Measurements from ENCODE around the gene LRFN4. TPM values are rescaled to one million over a fixed set of nuclear protein-coding genes. Genes with fewer than 3 reads are reported as not detected.

The LRFN4 gene
- total and polyA plus RNA-seq, 2 of the 13 experiments (the other 11 are each of a cell fraction or from before 2014, with no cell fraction given): 1.3 to 6.8 TPM

DNA sequence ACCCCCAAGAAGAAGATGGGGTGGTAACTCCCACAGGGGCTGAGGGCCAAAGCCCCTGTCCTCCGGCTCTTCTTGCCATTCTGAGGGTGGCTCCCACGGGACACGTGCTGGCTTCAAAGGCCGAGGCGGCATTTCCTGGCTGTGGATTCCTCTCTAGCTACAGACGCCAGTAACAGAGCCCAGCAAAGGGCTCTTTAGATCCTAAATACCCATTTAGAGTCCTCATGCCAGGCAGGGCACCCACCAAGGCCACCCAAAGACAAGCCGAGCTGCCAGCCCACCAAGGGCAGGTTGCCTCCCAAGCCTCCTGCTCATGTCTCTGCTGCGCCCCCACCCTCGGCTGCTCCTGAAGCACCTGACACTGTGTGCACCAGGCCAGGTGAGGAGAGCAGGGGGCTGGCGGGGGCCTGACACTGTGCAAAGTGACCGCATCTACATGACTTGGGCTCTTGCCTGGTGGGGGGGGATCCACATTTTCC is 5.7 kb downstream of the LRFN4 start (continued):
- TF ChIP-seq ZNF224 (CRISPR knock-in tag; IDR thresholded peaks at IDR 0.05) (no peak), HOXA3 (CRISPR knock-in tag; IDR thresholded peaks at IDR 0.05) (no peak), ZKSCAN5 (CRISPR knock-in tag; IDR thresholded peaks at IDR 0.05) (no peak), ZNF138 (CRISPR knock-in tag; IDR thresholded peaks at IDR 0.05; ENCODE audit: low read depth) (no peak), ZNF232 (CRISPR knock-in tag; IDR thresholded peaks at IDR 0.05; ENCODE audit: borderline replicate concordance) (no peak), ZNF263 (CRISPR knock-in tag; IDR thresholded peaks at IDR 0.05) (no peak), GATAD2A (CRISPR knock-in tag; IDR thresholded peaks at IDR 0.05) (no peak)

GRCh38 chr11:66863428-66864125 is 6.7 kb downstream of the LRFN4 start:
- ChIA-PET POLR2A (no interaction called here), CTCF (ENCODE audit: low intra/inter-chr PET ratio, low total read pairs) (no interaction called here)
- Histone ChIP-seq H3K4me2 (ENCODE audit: low read depth, low read length) (no peak overlapping the region), H3K9ac (ENCODE audit: insufficient read depth, low read depth, low read length) (no peak overlapping the region), H3K36me3 (replicated peaks in 1 of 2; ENCODE audit: control insufficient read depth in 1 of 2, insufficient read depth in 2 of 2, low read length in 2 of 2) (peaks cover 23 to 40% of the 10 kb centered on the region in 2 experiments; a peak in 4 of 5 replicates), H3K79me2 (ENCODE audit: insufficient read depth, low read length) (no peaks in the 10 kb centered on the region), H3K27ac (ENCODE audit: extremely low read length, insufficient read depth, low read length) (no peak overlapping the region), H4K20me1 (ENCODE audit: insufficient read depth, low read length) (0 out of 2 replicates have a peak, but pooled peaks cover 3% of the 10 kb centered on the region), H3K4me1 (ENCODE audit: insufficient read depth, low read length) (peaks cover 2% of the 10 kb centered on the region; the same call in 1 of the 2 replicates), H3K4me3 (replicated peaks in 1 of 3; ENCODE audit: insufficient read depth in 1 of 3, low read depth in 2 of 3, low read length in 3 of 3) (no peak overlapping the region), H3K27me3 (ENCODE audit: control insufficient read depth in 1 of 2, insufficient read depth in 2 of 2, low read length in 2 of 2) (no peaks in the 10 kb centered on the region), H2AFZ (ENCODE audit: low read length) (no peak overlapping the region), H3K9me3 (ENCODE audit: low read length) (no peaks in the 10 kb centered on the region)
- DNase-seq (ENCODE audit: low spot score) (no peak), FAIRE-seq (no peak), ATAC-seq (no peak)
- intact Hi-C loops (cut with micrococcal nuclease; ENCODE audit: unreplicated experiment): no loop called here
- 94% methylated on average over 25 of the region's 31 CpGs for WGBS (ENCODE audit: low lambda C conversion rate)
- in situ Hi-C loops (cut with HindIII; ENCODE audit: extremely low pct_ligation_motif_present, low pct_unique_long_range_greater_than_20kb): no loop called here
- no TSS peak for BruUV-seq (replicated peaks)
- no peak for TF ChIP-seq TOPORS (CRISPR knock-in tag; IDR thresholded peaks at IDR 0.05)
- peak; percentile 50 for TF ChIP-seq AGO2 (optimal IDR thresholded peaks at IDR 0.05; ENCODE audit: low read depth, low read length)
- TF ChIP-seq ZNF256 (CRISPR knock-in tag; conservative IDR thresholded peaks at IDR 0.05): no peak
- no peak for TF ChIP-seq ZNF160 (CRISPR knock-in tag; IDR thresholded peaks at IDR 0.05)
- no peak for TF ChIP-seq RBFOX2 (IDR thresholded peaks at IDR 0.05; ENCODE audit: low read depth, low read length)
- no peak for TF ChIP-seq ZKSCAN5 (CRISPR knock-in tag; IDR thresholded peaks at IDR 0.05)
- no peak for TF ChIP-seq MTF2 (CRISPR knock-in tag; IDR thresholded peaks at IDR 0.05; ENCODE audit: borderline replicate concordance)
- no peak for TF ChIP-seq KLF16 (CRISPR knock-in tag; IDR thresholded peaks at IDR 0.05)
